Measurements from ENCODE around the gene UROD.

UROD gene

GRCh38 chr1:45009296-45009865, 2.7 kb upstream of the UROD start:
- DNase-seq: no peak

- no peak for DNase-seq
Measured at GRCh38 chr1:45009956-45010854, 1.8 kb upstream of the UROD start.

GRCh38 chr1:45010855-45011811, 921 bp upstream of the UROD start, which contains the start of gene HECTD3:
Gene HECTD3 (minus strand): TSS chr1:45011324. CDS start chr1:45011257, 67 bp downstream.
- peak; percentile 65 for DNase-seq

- peak; percentile 43 for DNase-seq
Measured at GRCh38 chr1:45012639-45013278, 705 bp downstream of the UROD start.

- no peak for DNase-seq
Measured at GRCh38 chr1:45013551-45014209, 1.6 kb downstream of the UROD start.

DNA sequence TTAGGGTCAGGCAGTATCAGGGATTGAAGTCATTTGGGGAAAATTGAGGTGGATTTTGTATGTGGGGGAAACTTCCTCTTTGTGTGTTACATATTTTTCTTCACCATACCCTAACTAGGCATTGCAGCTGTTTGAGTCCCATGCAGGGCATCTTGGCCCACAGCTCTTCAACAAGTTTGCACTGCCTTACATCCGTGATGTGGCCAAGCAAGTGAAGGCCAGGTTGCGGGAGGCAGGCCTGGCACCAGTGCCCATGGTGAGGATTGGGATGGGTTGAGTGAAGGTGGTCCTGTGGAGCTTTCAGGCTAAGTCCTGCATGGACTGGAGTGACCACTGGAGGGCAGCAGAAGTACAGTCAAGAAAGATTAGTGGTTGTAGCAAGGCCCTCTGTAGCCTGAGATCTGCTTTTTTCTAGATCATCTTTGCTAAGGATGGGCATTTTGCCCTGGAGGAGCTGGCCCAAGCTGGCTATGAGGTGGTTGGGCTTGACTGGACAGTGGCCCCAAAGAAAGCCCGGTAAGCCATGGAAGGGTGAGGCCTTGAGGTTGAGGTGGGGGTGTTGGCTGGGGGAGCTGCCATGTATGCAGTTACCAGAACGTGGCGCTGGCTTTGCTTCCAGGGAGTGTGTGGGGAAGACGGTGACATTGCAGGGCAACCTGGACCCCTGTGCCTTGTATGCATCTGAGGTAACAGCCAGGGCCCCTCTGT, 2.4 kb downstream of the UROD start:
- DNase-seq: peak; percentile 72

DNA sequence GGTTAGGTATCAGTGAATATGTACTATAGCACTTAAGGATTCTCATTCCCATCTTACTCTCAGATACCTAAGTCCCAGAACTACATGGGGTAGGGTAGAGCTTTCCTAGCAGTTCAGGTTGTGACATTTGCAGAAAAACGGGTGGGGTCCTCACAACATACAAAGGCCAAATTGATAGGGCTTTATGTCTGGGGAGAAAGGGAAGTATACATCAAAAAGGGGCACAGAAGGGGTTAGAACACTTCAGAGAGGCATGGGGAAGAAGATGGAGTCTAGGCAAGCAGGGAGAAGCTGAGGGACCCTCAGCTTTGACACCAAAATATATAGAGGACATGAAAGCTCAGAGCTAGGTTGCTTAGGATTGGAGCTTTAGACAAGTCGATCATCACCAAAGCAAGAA, 3.6 kb downstream of the UROD start:
- no peak for DNase-seq

DNA sequence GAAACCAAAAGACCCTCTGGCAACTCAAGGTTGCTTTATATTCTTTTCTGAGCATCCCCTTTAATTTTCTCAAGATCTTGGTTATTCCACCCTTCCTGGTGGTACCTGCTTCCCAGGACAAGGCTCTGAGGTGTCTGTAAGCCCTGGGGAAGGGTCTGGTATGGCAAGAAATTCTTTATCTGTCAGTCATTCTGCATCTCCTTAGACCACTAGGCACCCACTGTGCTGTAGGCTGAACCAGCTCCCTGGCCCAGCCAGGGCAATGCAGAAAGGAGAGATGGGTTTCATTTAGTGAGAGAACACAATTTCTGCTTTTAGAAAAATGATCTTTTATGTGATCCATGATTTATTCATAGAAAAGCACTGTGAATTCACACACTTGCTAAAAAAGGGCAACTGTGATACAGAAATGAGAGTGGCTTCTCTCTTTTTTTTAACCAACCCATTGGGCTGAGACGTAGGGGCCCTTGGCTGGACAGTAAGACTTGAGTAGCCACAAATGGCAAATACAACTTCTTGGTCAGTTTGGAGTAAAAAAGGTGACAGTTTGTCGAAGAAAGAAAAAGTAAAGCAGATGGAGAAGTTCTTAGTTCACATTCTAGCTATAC, 4.1 kb downstream of the UROD start:
- no peak for DNase-seq

GRCh38 chr1:45016767-45017166, 4.7 kb downstream of the UROD start:
- no peak for DNase-seq

DNA sequence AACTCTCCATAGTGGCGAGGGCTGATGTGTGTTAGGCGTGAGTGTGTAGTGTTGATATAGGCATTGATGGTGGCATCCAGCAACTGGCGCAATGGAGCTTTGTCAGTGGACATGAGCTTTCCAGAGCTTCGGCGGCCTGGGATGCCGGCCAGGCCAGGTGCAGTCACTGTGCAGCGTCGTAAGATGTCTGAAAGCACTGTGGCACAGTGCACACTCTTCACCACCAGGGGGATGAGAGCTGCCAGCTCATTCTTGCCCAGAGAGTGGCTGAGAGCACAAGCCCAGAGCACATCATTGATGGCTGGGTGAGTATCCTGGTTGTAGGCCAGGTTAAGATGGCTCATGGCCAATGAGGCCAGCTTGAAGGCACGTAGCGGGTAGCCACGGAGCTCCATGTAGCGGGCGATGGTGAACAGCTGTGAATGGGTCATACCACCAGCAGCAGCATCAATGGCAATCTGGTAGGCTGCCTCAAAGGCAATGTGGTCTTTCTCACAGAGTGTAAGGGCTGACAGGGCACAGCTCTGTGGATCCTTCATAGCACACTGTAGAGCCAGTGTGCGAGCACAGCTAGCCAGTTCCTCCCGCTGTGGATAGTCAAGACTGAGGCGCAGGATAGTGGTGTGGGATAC, 6.7 kb downstream of the UROD start:
- peak; percentile 55 for DNase-seq

- DNase-seq: no peak
Measured at GRCh38 chr1:45023663-45024062, 11.6 kb downstream of the UROD start.

- no peak for DNase-seq
Measured at GRCh38 chr1:45026446-45026845, 14.4 kb downstream of the UROD start.

DNA sequence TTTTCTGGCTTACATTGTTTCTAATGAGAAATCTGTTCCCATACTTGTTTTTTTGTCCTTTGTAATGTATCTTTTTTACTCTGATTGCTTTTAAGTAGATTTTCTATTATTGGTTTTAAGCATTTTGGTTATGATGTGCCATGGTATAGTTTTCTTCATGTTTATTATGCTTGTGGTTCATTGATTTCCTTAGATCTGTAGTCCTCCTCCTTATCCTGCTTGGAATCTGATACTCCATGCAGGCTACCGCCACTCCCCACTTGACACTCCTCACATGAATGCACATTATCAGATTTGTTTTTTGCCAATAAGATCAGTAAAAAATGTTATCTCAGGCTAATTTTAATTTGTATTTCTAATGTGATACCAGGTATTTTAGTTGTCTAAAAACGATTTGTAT, 20.8 kb downstream of the UROD start:
- no peak for DNase-seq

DNA sequence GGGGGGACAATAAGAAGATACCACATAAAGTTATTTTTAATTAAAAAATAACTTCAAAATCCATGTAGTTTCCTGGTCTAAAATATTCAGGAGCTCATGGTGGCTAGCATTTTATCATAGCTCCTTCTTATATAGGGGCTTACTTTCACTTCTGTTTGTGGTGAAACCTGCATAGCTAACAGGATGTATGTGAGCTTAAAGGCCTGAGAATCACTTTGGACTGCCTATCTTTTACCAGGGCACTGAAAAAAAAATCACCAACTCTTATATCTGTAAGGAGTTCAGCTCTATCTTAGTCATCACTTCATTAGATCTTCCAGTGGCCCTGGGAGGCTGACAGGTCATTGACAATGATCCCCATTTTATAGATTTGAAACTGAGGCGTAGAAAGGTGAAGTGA, 21.3 kb downstream of the UROD start:
- DNase-seq: no peak

- DNase-seq: no peak
Measured at GRCh38 chr1:45035631-45036301, 23.7 kb downstream of the UROD start.

DNA sequence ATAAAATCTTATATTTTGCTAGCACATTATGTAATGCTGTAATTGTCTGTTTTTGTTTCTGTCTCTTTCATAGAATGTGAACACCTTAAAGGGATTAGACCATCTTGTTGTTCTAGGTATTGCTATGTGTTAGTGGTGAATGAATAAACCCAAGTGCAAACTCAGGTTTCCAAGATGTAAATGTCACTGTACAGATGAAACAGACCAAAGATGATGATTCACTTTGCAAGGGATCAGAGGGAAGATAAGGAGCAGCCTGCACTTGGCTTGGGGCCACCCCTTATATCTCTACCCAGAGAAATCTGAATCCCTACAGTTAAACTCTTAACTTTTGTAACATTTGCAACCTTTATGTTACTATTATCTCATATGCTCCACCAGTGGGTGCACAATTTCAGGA, 25.4 kb downstream of the UROD start:
- no peak for DNase-seq

GRCh38 chr1:45038240-45038639, 26.2 kb downstream of the UROD start:
- no peak for DNase-seq

DNA sequence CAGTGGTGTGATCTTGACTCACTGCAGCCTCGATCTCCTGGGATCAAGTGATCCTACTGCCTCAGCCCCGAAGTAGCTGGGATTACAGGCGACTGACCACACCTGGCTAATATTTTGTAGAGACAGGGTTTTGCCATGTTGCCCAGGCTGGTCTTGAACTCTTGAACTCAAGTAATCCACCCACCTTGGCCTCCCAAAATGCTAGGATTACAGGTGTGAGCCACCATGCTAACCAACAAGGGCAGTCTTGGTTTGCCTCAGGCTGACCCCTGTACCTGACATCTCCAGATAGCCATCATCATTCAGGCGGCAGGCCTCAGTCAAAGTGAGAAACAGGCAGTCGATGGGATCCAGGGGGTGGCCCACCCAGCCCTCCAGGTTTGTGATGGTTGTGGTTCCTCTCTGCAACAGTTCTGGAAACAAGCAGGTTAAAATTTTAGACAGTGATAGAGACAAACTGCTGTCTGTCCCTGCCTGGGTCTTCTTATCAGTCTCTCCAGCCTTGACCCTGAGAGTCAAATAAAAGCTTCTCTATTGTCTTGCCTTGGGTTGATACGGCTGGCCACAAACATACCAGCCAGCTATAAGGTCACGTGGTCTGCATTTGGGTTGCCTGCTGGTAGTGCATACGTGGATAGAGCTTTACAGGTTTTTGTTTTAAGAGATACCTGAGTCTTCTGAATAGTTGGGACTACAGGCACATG, 26.8 kb downstream of the UROD start:
- no peak for DNase-seq

GRCh38 chr1:45040297-45040696, 28.2 kb downstream of the UROD start:
- DNase-seq: no peak
